ENCODE data around the gene MCCC1. TPM values are rescaled to one million over a fixed set of nuclear protein-coding genes. Genes with fewer than 3 reads are reported as not detected.
"Not testable (repeated sequence)": the region's sequence is repeated elsewhere in the genome, so short reads cannot be mapped to it uniquely, and the experiment has no call there.

MCCC1 gene
- total RNA-seq, 1 donor from 2014 or later, result 17.9 TPM

- no peak for DNase-seq
- Mint-ChIP-seq H3K4me3 (ENCODE audit: unreplicated experiment) (no peak overlapping the region), H3K36me3 (ENCODE audit: unreplicated experiment) (peaks cover 13% of the 10 kb centered on the region), H3K27ac (ENCODE audit: unreplicated experiment) (no peak overlapping the region), H3K4me1 (ENCODE audit: low read depth, unreplicated experiment) (peaks cover 2% of the 10 kb centered on the region), H3K27me3 (ENCODE audit: unreplicated experiment) (no peaks in the 10 kb centered on the region), H3K9me3 (ENCODE audit: unreplicated experiment) (no peaks in the 10 kb centered on the region)
- TF ChIP-seq, protein P1, sequence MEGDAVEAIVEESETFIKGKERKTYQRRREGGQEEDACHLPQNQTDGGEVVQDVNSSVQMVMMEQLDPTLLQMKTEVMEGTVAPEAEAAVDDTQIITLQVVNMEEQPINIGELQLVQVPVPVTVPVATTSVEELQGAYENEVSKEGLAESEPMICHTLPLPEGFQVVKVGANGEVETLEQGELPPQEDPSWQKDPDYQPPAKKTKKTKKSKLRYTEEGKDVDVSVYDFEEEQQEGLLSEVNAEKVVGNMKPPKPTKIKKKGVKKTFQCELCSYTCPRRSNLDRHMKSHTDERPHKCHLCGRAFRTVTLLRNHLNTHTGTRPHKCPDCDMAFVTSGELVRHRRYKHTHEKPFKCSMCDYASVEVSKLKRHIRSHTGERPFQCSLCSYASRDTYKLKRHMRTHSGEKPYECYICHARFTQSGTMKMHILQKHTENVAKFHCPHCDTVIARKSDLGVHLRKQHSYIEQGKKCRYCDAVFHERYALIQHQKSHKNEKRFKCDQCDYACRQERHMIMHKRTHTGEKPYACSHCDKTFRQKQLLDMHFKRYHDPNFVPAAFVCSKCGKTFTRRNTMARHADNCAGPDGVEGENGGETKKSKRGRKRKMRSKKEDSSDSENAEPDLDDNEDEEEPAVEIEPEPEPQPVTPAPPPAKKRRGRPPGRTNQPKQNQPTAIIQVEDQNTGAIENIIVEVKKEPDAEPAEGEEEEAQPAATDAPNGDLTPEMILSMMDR (IDR thresholded peaks at IDR 0.05; ENCODE audit: partially characterized antibody, unreplicated experiment), result no peak
These were observed 30.2 kb downstream of the MCCC1 start for GRCh38 chr3:183069086-183069485.

DNA sequence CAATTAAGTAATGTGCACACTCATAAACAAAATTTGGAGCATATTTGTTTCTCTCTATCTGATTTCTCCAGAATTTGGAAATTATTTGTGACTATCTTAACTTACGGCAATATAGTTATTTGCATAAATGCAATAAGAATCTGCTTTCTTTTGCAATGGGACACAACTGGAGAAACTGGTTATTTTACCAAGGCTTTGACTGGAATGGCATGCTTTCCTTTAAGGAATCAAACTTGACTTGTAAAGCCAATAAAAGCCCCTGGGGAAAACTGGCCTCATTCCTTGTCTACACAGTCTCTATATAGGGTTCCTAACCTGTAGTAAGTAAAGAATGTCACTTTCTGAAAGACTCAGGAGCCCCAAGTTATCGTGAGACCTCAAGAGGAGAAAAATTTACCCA, 32.4 kb downstream of the MCCC1 start:
- H3K27ac Mint-ChIP-seq (ENCODE audit: unreplicated experiment); H3K4me3 Mint-ChIP-seq (ENCODE audit: unreplicated experiment); DNase-seq; H3K9me3 Mint-ChIP-seq (ENCODE audit: unreplicated experiment); H3K4me1 Mint-ChIP-seq (ENCODE audit: low read depth, unreplicated experiment); H3K27me3 Mint-ChIP-seq (ENCODE audit: unreplicated experiment): not testable (repeated sequence)
- peaks cover 16% of the 10 kb centered on the region for H3K36me3 Mint-ChIP-seq (ENCODE audit: unreplicated experiment)

GRCh38 chr3:183064475-183064874, 34.8 kb downstream of the MCCC1 start:
- no peak for DNase-seq
- Mint-ChIP-seq H3K27ac (ENCODE audit: unreplicated experiment) (no peak overlapping the region), H3K4me1 (ENCODE audit: low read depth, unreplicated experiment) (no peaks in the 10 kb centered on the region), H3K36me3 (ENCODE audit: unreplicated experiment) (peaks cover 16% of the 10 kb centered on the region), H3K4me3 (ENCODE audit: unreplicated experiment) (no peak overlapping the region), H3K27me3 (ENCODE audit: unreplicated experiment) (no peaks in the 10 kb centered on the region), H3K9me3 (ENCODE audit: unreplicated experiment) (no peaks in the 10 kb centered on the region)
- TF ChIP-seq, protein P1 (IDR thresholded peaks at IDR 0.05; ENCODE audit: partially characterized antibody, unreplicated experiment), result no peak

DNA sequence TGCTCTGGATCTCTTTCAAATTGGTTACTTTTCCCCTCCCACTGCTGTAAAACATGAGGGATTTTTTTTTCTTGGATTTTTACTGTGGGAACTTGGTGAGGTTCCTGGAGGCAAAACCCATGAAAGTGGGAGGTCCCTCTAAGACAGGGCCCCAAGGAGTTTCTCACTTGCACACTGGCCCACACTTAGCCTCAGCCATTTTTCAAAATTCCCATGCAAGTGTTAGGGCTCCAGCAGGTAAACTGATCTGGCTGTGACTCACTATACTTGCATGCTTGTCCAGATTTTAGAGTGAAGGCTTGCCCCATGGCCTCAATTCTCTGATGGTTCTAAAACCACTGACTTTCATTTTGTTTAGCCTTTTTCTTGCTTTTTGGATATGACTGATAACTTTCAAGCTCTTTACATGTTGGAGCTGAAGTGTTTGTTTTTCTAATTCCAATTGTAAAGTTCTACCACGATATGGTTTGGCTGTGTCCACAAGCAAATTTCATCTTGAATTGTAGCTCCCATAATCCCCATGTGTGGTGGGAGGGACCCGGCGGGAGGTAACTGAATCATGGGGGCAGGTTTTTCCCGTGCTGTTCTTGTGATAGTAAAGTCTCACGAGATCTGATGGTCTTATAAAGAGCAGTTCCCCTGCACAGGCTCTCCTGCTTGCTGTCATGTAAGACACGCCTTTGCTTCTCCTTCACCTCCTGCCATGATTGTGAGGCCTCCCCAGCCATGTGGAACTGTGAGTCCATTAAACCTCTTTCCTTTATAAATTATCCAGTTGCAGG, 37.7 kb downstream of the MCCC1 start:
- Mint-ChIP-seq H3K9me3 (ENCODE audit: unreplicated experiment) (no peaks in the 10 kb centered on the region), H3K36me3 (ENCODE audit: unreplicated experiment) (peaks cover 11% of the 10 kb centered on the region), H3K4me3 (ENCODE audit: unreplicated experiment) (no peak overlapping the region), H3K27ac (ENCODE audit: unreplicated experiment) (no peak overlapping the region), H3K27me3 (ENCODE audit: unreplicated experiment) (no peaks in the 10 kb centered on the region), H3K4me1 (ENCODE audit: low read depth, unreplicated experiment) (no peaks in the 10 kb centered on the region)
- TF ChIP-seq, protein P1 (IDR thresholded peaks at IDR 0.05; ENCODE audit: partially characterized antibody, unreplicated experiment), result no peak
- no peak for DNase-seq

DNA sequence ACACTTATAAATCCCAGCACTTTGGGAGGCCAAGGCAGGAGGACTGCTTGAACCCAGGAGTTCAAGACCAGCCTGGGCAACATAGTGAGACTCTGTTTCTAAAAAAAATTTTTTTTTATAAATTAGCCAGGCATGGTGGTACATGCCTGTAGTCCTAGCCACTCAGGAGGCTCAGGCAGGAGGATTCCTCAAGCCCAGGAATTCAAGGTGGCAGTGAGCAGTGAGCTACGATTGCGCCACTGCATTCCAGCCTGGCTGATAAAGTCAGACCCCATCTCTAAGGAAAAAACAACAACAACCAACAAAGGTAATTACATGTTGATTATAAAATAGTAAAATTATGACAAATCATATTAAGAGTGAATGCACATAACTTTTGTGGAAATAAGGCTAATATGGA, 40.9 kb downstream of the MCCC1 start:
- Mint-ChIP-seq H3K27me3 (ENCODE audit: unreplicated experiment) (no peaks in the 10 kb centered on the region), H3K9me3 (ENCODE audit: unreplicated experiment) (no peaks in the 10 kb centered on the region), H3K36me3 (ENCODE audit: unreplicated experiment) (no peaks in the 10 kb centered on the region), H3K27ac (ENCODE audit: unreplicated experiment) (no peak overlapping the region), H3K4me3 (ENCODE audit: unreplicated experiment) (no peak overlapping the region), H3K4me1 (ENCODE audit: low read depth, unreplicated experiment) (no peaks in the 10 kb centered on the region)
- TF ChIP-seq, protein P1 (IDR thresholded peaks at IDR 0.05; ENCODE audit: partially characterized antibody, unreplicated experiment), result no peak
- no peak for DNase-seq
